CD4-positive, alpha-beta T cell treated with Interleukin-17A for 4 hours (primary cell): ENCODE measurements around the gene GATM.
"Not testable (repeated sequence)": the region's sequence is repeated elsewhere in the genome, so short reads cannot be mapped to it uniquely, and the experiment has no call there.

ENCODE experiments used
- DNase-seq: peaks from one replicate; pipeline ENCODE4 v3.0.0-alpha.2; 2020; ENCODE audit warnings: mixed read lengths

Gene GATM

DNA sequence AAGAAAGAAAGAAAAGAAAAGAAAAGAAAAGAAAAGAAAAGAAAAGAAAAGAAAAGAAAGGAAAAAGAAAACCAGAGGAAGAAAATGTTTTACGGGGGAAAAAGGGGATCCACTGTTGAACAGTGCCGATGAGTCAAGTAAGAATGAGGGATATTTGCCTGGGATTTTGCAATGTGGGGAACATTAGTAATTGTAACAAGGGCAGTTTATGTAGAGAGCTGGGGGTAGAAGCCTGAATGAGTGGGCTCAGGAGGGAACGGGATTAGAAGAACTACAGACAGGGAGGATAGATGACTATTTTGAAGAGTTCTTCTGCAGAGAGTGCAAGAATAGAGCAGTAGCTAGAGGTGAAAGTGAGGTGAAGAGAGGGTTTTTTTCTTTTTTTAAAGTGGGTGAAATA lies 28.7 kb downstream of the GATM start:
- no peak for DNase-seq

DNA sequence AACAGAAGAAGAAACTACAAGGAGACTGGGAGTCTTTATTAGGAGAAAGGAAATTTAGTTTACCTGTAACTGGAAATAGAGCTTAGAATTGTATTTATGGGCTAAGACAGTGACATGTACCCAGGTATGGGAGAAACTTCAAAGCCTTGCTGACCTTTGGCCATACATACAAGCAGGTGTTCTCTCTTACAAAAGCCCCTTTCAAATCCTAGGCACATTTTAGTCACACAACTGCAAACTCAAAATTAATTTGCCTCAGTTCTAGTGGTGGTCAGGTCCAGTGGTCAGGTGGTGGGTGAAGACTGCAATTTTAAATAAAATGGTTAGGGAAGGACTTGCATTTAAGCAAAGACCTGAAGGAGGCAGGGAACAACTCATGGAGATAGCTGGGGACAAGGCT lies 30.4 kb downstream of the GATM start:
- no peak for DNase-seq

DNA sequence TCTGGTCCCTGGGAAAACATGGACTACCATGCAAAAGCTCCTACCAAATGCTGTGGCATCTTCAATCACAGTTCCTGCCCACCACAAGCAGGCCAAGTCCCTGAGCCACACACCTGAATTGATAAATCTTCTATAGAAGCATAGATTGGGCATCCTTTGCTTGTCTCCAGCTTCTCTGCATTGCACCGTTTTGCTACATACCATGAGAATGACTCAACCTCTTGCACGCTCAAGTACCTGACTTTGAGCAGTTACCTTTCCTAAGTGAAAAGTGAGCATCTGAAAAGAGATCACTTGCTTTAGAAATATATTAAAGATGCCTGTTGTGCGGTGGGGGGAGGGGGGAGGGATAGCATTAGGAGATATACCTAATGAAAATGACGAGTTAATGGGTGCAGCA lies 31.3 kb downstream of the GATM start:
- no peak for DNase-seq

DNA sequence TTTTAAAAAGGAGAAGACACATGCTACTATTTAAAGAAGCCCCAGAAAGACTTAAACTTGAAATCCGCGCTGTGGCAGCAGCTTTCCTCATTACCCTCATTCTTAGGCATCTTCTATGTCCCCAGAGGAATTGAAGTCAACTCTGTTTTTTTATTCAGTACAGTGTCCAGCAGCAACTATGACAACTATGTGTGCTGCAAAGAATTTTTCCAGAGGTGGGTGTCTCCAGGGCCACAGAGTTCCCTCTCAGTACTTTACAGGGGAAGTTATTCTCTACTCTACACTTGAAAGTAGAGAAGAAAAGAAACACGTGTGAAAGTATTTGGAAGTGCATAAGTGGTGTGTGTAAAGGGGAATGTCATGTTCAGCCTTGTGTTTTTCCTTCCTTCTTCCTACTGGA lies 32.0 kb downstream of the GATM start:
- DNase-seq = no peak

DNA sequence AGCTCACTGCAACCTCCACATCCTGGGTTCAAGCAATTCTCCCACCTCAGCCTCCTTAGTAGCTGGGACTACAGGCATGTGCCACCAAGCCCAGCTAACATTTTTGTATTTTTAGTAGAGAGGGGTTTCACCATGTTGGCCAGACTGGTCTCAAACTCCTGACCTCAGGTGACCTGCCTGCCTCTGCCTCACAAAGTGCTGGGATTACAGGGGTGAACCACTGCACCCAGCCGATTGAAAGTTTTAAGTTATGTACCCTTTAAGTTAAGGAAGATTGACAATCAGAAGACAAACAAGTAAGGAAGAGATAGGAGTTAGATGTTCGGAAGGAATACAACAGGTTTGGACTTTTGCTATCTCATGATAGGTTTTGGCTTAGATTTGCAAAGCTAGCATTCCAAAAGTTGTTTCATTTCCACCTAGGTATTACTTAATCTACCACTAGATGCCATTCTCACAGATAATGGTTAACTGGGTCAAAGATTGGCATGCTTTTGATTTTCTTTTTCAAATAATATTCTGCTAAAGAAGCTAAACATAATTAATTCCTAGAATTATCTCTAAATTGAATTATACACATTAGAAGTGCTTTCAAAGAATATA lies 35.0 kb downstream of the GATM start:
- DNase-seq = no peak

DNA sequence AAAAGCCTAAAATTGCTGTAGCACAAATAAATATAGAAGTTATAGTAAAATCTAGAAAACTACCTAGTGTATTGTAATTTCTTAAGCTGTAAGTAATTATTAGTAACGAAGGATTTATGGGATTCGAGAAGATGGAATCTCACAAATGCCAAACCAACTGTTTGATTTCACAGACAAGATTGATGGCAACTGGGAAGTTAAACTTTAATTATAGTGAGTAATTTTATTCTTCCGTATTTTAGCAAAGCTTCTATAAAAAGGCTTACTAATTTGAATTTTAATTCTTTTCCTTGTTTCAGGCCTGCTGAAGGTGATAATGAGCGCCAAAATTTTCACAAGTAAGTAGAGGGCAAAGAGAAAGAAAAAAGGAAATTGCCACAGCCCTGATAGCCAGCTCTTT lies 36.6 kb downstream of the GATM start:
- DNase-seq = no peak

DNA sequence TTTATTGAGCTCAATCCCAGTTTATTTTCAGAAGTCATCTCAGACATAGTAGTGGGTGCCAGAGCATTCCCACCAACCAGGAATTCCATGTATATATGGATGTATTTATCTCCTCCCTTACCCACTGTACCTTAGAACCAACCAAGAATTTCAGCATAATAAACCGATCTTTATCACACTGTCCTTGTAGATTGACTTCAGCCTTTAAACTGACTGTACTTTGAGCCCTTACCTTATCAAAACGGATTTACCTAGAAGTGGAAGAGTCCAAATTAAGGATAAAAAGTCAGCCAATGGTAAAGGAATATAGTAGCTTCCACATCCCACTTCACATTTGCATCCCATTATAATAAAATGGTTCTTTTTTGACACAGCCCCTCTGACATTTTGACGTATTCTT lies 37.9 kb downstream of the GATM start:
- no peak for DNase-seq

DNA sequence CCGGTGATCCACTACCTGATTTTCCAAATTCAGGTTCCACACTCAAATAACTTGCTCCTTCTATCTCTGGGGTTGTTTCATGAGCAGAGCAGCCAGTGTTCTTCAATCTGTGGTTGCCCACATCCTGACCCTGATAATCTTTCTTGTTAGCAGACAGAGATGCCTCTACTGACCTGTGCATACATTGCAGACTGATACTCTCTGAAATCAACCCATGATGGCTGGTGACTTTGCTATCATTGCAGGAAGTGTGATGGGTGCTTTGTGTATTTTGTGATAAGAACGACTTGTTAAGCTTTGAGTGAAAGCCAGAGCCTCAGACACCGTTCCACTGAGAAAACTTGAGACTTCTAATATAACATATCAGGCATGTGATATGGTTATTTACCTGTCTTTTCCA lies 39.9 kb downstream of the GATM start:
- no peak for DNase-seq

DNA sequence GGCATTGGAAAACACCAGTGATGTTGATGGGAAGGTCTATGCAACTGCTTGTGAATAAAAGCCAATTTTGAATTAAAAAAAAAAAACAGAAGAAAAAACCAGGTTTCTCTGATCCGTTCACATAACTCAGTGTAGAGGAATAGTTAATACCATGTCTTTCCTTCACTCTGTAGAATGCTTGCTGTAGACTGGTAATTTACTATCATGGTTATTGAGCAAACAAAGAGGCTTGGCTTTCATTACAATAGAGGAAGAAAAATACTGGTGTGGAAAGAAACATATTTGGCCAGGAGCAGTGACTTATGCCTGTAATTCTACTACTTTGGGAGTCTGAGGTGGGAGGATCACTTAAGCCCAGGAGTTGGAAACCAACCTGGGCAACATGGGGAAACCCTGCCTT lies 41.1 kb downstream of the GATM start:
- DNase-seq = no peak

DNA sequence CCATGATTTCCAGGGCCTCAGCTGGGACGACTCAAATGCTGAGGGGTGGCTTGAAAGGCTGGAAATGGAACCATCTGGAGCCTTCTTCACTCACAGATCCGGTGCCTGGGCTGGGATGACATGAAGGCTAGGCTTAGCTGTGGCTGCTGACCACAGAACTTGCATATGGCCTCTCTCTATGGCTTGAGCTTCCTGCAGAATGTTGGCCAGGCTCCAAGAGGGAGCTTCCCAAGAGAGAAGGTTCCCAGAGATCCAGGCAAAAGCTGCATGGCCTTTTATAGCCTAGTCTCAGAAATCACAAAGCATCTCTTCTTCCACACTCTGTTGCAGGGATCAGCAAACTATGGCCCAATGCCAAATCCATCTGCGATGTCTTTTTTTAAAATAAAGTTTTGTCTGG lies 44.8 kb downstream of the GATM start:
- no peak for DNase-seq

DNA sequence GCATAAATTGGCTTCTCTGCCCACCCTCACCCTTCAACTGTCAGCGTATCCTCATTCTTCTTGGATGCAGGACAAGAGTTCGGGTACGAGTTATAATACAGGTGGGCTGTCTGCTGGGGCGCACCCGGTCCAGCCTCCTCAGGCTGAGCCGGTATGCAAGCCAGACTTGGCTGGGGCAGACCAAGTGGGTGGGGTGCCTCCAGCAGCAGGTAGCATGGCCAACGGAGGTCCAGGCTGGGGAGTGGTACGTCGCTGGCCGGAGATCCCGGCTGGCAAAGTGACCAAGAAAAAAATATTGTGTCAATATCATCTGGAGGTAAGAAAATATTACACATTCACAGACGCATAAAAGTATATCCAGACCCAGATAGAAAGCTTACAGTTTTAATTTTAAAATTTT lies 45.6 kb downstream of the GATM start:
- no peak for DNase-seq

DNA sequence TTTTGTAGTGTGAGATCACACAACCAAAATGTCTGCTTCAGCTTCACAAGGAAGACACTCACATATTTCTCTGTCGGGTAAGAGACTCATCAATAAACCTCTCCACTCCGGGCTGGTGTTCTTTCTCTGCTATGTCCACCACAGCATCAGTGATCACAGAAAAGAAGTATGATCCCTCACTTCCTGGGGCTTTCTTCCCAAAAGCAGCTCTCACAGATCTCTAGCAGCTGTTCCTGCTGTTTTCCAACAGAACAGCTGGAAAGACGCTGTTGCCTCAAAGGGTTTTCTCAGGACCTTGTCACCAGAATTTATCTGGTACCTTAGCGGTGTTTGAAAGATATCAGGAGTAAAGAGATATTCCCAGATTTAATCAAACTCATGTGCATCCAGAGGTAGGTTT lies 46.4 kb downstream of the GATM start:
- no peak for DNase-seq

DNA sequence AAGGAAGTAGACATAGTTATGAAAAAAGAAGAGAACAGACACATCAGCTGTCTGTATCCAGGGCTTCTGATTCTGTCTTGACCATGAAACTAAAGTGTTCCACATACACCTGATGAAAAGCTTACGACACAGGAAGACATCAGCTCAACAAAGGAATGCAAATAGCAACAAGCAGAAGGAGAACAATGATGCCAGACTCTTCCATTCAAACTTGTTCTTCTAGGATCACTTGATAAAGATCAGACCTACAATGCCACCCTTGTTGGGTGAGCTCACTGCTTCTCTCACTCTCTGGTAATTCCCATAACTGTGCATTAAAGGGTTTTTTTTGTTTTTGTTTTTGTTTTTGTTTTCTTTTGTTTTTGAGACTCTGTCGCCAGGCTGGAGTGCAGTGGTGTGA lies 49.7 kb downstream of the GATM start:
- no peak for DNase-seq

DNA sequence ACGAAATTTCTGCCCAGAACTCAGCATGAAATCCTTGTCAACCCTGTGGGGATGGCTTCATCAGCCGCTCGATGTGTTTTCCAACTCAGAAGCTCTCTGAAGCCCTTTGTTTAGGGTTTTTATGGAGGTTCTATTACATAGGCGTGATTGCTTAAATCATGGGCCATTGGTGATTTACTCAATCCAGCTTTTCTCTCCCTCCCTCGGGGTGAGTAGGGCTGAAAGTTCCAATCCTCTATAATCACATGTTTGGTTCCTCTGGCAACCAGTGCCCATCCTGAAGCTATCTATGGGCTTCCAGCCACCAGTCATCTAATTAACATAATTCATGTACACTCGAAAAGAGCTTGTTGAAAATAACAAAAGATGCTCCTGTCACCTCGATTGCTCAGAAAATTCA lies 51.6 kb downstream of the GATM start:
- no peak for DNase-seq

DNA sequence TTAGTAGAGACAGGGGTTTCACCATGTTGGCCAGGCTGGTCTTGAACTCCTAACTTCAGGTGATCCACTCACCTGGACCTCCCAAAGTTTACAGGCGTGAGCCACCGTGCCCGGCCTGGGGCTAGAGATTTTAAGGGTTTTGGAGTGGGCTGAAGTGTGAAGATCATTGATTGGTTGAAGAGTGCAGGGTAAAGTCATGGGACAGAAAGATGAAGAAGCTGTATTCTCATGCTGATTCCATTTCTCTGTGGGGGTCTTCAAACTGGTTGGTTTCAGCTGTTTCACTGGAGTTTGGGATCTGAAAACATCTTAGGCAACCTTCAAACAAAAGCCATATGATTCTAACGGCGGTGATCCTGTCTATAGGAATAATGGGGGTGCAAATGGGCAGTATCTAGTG lies 52.1 kb downstream of the GATM start:
- DNase-seq = no peak

DNA sequence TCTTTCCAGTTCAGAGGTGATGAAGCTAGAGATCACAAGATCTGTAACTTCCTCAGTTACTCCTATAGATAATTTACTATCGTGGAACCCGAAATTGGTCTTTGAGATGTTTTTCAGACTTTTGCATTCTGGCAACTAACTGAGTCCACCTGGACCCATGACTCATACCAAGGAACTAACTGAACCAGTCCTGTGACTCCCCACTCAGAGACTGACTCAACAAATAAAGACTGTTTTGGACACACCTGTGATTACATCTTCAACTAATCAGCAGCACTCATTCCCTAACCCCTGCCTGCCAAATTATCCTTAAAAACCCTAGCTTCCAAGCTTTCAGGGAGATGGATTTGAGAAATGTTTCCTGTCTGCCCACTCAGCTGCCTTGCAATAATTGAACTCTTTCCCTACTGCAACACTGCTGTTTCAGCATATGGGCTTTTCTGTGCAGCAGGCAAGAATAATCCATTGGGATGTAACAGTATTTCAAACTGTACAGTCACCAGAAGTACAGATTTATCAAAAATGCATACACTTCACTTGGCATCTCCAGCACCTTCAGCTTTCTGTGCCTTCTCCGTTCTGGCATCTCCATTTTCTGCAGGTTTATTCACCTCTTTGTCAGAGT lies 57.7 kb downstream of the GATM start:
- DNase-seq = no peak

DNA sequence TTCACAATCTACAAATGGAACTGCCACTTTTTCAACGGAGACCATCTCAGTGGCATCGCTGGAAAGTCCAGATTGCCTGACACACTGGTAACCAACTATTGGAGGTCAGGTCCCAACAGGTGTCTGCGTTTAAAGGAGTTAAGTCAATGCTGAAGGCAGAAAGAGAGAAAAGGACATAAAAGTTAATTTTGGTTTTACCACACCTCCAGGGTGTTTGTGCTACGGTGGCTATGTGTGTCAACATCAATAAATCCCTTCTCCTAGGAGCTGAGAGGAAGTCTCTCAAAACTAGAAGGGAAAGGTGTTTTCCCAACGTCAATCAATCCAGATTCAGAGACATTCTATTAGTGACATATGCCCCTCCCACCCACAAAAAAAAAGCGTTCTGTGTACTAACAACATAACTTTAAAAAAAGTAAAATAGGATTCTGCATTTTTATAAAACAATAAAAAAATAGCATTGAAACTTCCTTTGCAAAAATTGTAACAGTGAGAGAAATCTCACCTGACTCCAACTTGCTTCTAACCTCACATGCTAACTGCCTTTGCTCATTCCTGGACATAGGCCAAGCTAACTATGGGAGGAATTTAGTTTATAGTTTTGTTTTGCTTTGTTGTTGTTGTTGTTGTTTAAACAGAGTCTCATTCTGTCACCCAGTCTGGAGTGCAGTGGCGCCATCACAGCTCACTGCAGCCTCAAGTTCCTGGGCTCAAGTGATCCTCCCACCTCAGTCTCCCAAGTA lies 58.7 kb downstream of the GATM start:
- DNase-seq = no peak

DNA sequence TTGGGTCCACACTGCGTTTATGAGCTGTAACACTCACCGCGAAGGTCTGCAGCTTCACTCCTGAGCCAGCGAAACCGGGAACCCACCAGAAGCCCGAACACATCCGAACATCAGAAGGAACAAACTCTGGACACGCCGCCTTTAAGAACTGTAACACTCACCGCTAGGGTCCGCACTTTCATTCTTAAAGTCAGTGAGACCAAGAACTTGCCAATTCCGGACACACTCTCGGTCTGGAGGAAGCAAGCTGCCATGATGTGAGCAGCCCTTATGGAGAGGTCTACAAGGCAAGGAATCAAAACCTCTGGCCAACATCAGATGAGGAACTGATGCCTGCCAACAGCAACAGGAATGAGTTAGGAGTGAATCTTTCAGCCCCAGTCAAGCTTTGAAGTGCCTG lies 63.4 kb downstream of the GATM start:
- DNase-seq = no peak

DNA sequence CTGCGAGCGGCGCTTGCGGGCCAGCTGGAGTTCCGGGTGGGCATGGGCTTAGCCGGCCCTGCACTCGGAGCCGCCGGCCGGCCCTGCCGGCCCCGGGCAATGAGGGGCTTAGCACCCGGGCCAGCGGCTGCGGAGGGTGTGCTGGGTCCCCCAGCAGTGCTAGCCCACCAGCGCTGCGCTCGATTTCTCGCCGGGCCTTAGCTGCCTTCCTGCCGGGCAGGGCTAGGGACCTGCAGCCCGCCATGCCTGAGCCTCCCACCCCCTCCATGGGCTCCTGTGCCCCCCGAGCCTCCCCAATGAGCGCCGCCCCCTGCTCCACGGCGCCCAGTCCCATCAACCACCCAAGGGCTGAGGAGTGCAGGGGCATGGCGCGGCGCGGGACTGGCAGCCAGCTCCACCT lies 64.2 kb downstream of the GATM start:
- not testable (repeated sequence) for DNase-seq
